Epithelial cell of prostate (primary cell): Measurements from ENCODE around the gene PLEKHN1.

Experiments
- DNase-seq: peaks from one replicate; pipeline ENCODE4 v3.0.0-alpha.2; 2011; ENCODE audit warnings: low read depth, low spot score
- H3K27ac ChIP-seq: fragments of 450-650 bp; 2 replicates; pipeline ENCODE4 v1.5.1; 2017; ENCODE audit warnings: mild to moderate bottlenecking

The PLEKHN1 gene

GRCh38 chr1:928825-929661 lies 37.2 kb upstream of the PLEKHN1 start:
- no peak overlapping the region for H3K27ac ChIP-seq
- DNase-seq: no peak

- H3K27ac ChIP-seq: no peak overlapping the region
- no peak for DNase-seq
Measured at GRCh38 chr1:929712-930632, 36.3 kb upstream of the PLEKHN1 start.

GRCh38 chr1:930633-931138 lies 35.6 kb upstream of the PLEKHN1 start:
- no peak for DNase-seq
- no peak overlapping the region for H3K27ac ChIP-seq

- no peak for DNase-seq
- H3K27ac ChIP-seq: no peak overlapping the region
Measured at GRCh38 chr1:931380-932172, 34.7 kb upstream of the PLEKHN1 start.

GRCh38 chr1:932173-932510 lies 34.1 kb upstream of the PLEKHN1 start:
- DNase-seq: no peak
- H3K27ac ChIP-seq: no peak overlapping the region

GRCh38 chr1:932776-933602 lies 33.3 kb upstream of the PLEKHN1 start:
- no peak overlapping the region for H3K27ac ChIP-seq
- no peak for DNase-seq

GRCh38 chr1:933603-933940 lies 32.7 kb upstream of the PLEKHN1 start:
- no peak for DNase-seq
- no peak overlapping the region for H3K27ac ChIP-seq

GRCh38 chr1:934991-935750 lies 31.1 kb upstream of the PLEKHN1 start:
- no peak overlapping the region for H3K27ac ChIP-seq
- DNase-seq: no peak

GRCh38 chr1:935751-936231 lies 30.5 kb upstream of the PLEKHN1 start:
- no peak for DNase-seq
- no peak overlapping the region for H3K27ac ChIP-seq

GRCh38 chr1:936348-937264 lies 29.7 kb upstream of the PLEKHN1 start:
- DNase-seq: no peak
- no peak overlapping the region for H3K27ac ChIP-seq

- no peak overlapping the region for H3K27ac ChIP-seq
- DNase-seq: no peak
Measured at GRCh38 chr1:937521-937920, 28.8 kb upstream of the PLEKHN1 start.

GRCh38 chr1:938088-938683 lies 28.1 kb upstream of the PLEKHN1 start:
- no peak overlapping the region for H3K27ac ChIP-seq
- no peak for DNase-seq

- DNase-seq: no peak
- no peak overlapping the region for H3K27ac ChIP-seq
Measured at GRCh38 chr1:938711-939489, 27.4 kb upstream of the PLEKHN1 start.

- no peak for DNase-seq
- H3K27ac ChIP-seq: no peak overlapping the region
Measured at GRCh38 chr1:939511-940106, 26.7 kb upstream of the PLEKHN1 start.

GRCh38 chr1:940107-941014 lies 25.9 kb upstream of the PLEKHN1 start:
- no peak for DNase-seq
- H3K27ac ChIP-seq: no peak overlapping the region
